NCI-H1048 (cell line): ENCODE results near the gene CLSTN2.
"Not testable (repeated sequence)": the region's sequence is repeated elsewhere in the genome, so short reads cannot be mapped to it uniquely, and the experiment has no call there.

Experiments
- DNase-seq: peaks from one replicate; lab custom pipeline; 2025; lab: John Stamatoyannopoulos, UW

The CLSTN2 gene

GRCh38 chr3:140423146-140423545 lies 488.2 kb downstream of the CLSTN2 start:
- DNase-seq, result no peak

- not testable (repeated sequence) for DNase-seq
These were observed 488.6 kb downstream of the CLSTN2 start for GRCh38 chr3:140423574-140423973.

- no peak for DNase-seq
These were observed 489.2 kb downstream of the CLSTN2 start for GRCh38 chr3:140424211-140424610.

GRCh38 chr3:140424726-140425125 lies 489.7 kb downstream of the CLSTN2 start:
- no peak for DNase-seq

GRCh38 chr3:140427786-140428185 lies 492.8 kb downstream of the CLSTN2 start:
- no peak for DNase-seq

GRCh38 chr3:140428380-140428779 lies 493.4 kb downstream of the CLSTN2 start:
- no peak for DNase-seq

GRCh38 chr3:140429791-140430190 lies 494.8 kb downstream of the CLSTN2 start:
- no peak for DNase-seq

- DNase-seq, result no peak
These were observed 495.5 kb downstream of the CLSTN2 start for GRCh38 chr3:140430494-140430893.

GRCh38 chr3:140432229-140432669 lies 497.3 kb downstream of the CLSTN2 start:
- DNase-seq, result no peak

- DNase-seq, result no peak
These were observed 498.4 kb downstream of the CLSTN2 start for GRCh38 chr3:140433431-140433830.

GRCh38 chr3:140434261-140434905 lies 499.4 kb downstream of the CLSTN2 start:
- no peak for DNase-seq

GRCh38 chr3:140436421-140436820 lies 501.4 kb downstream of the CLSTN2 start:
- no peak for DNase-seq

- no peak for DNase-seq
These were observed 503.9 kb downstream of the CLSTN2 start for GRCh38 chr3:140438736-140439470.

GRCh38 chr3:140439527-140439926 lies 504.5 kb downstream of the CLSTN2 start:
- no peak for DNase-seq

- DNase-seq, result no peak
These were observed 505.5 kb downstream of the CLSTN2 start for GRCh38 chr3:140440446-140440845.

GRCh38 chr3:140441006-140441405 lies 506.0 kb downstream of the CLSTN2 start:
- no peak for DNase-seq

GRCh38 chr3:140442621-140443020 lies 507.6 kb downstream of the CLSTN2 start:
- DNase-seq, result no peak

- DNase-seq, result no peak
These were observed 508.1 kb downstream of the CLSTN2 start for GRCh38 chr3:140443073-140443472.

GRCh38 chr3:140443806-140444205 lies 508.8 kb downstream of the CLSTN2 start:
- DNase-seq, result no peak

GRCh38 chr3:140446734-140447133 lies 511.7 kb downstream of the CLSTN2 start:
- no peak for DNase-seq

GRCh38 chr3:140447136-140447535 lies 512.2 kb downstream of the CLSTN2 start:
- no peak for DNase-seq

- DNase-seq, result no peak
These were observed 513.0 kb downstream of the CLSTN2 start for GRCh38 chr3:140448001-140448400.

GRCh38 chr3:140449413-140450256 lies 514.6 kb downstream of the CLSTN2 start:
- no peak for DNase-seq
